CD14-positive monocyte (primary cell): ENCODE data around the gene SCAF8. TPM values are rescaled to one million over a fixed set of nuclear protein-coding genes. Genes with fewer than 3 reads are reported as not detected.
"Not testable (repeated sequence)": the region's sequence is repeated elsewhere in the genome, so short reads cannot be mapped to it uniquely, and the experiment has no call there.

Source experiments
- DNase-seq, 3 donors: peaks; one replicate each; pipeline ENCODE4 v3.0.0-alpha.2; 2011 to 2022
- H2AFZ ChIP-seq: 2 replicates; pipeline ENCODE4 v1.6.0; 2012; ENCODE audit warnings: mild to moderate bottlenecking, low read depth, low read length, inconsistent platforms; ENCODE audit not compliant: insufficient read depth, poor library complexity, severe bottlenecking
- H3K27ac ChIP-seq, 2 donors: 1 replicate in 1 of 2; 2 replicates in 1 of 2; pipeline ENCODE4 v1.5.1; 2012 to 2013; ENCODE audit warnings: low read length in 2 of 2, control low read depth in 1 of 2, inconsistent platforms in 1 of 2, low read depth in 1 of 2, mild to moderate bottlenecking in 1 of 2
- H3K27me3 ChIP-seq, 2 donors: one replicate each; pipeline versions ENCODE4 v1.6.0 to v1.6.1; 2011 to 2013; ENCODE audit warnings: low read length in 2 of 2; ENCODE audit not compliant: control insufficient read depth in 2 of 2, insufficient read depth in 2 of 2
- H3K36me3 ChIP-seq, 2 donors: replicated peaks in 1 of 2; 1 replicate in 1 of 2; 2 replicates in 1 of 2; pipeline versions ENCODE4 v1.5.1 to v1.6.1; 2012 to 2013; ENCODE audit warnings: low read length in 2 of 2, control low read depth in 1 of 2, inconsistent platforms in 1 of 2, mild to moderate bottlenecking in 1 of 2; ENCODE audit not compliant: insufficient read depth in 2 of 2, control insufficient read depth in 1 of 2
- H3K4me1 ChIP-seq, 2 donors: 1 replicate in 1 of 2; 2 replicates in 1 of 2; pipeline versions ENCODE4 v1.5.1 to v1.6.1; 2012 to 2013; ENCODE audit warnings: low read length in 2 of 2, control low read depth in 1 of 2, inconsistent platforms in 1 of 2, mild to moderate bottlenecking in 1 of 2, moderate library complexity in 1 of 2; ENCODE audit not compliant: insufficient read depth in 2 of 2, control insufficient read depth in 1 of 2
- H3K4me2 ChIP-seq: replicated peaks from 2 replicates; pipeline ENCODE3; 2012; ENCODE audit warnings: low read length, moderate library complexity, mild to moderate bottlenecking; ENCODE audit not compliant: poor library complexity, severe bottlenecking; ENCODE audit errors: extremely low read depth
- H3K4me3 ChIP-seq, 3 experiments: fragments of 200-600 bp in 1 of 3; sonication (generic) in 1 of 3; replicated peaks in 1 of 3; 1 replicate in 2 of 3; 2 replicates in 1 of 3; pipeline ENCODE4 v1.5.1; 2011 to 2013; ENCODE audit warnings: low read length in 3 of 3, mild to moderate bottlenecking in 3 of 3, control low read depth in 2 of 3, low read depth in 2 of 3, inconsistent platforms in 1 of 3, moderate library complexity in 1 of 3
- H3K79me2 ChIP-seq: 2 replicates; pipeline ENCODE4 v1.6.0; 2012; ENCODE audit warnings: mild to moderate bottlenecking, control low read depth, inconsistent platforms, low read length, moderate library complexity; ENCODE audit not compliant: insufficient read depth
- H3K9ac ChIP-seq: 2 replicates; pipeline ENCODE4 v1.6.0; 2017; ENCODE audit warnings: low read length, mild to moderate bottlenecking; ENCODE audit not compliant: insufficient read depth, poor library complexity, severe bottlenecking
- H3K9me3 ChIP-seq, 2 donors: replicated peaks in 1 of 2; 1 replicate in 1 of 2; 2 replicates in 1 of 2; pipeline versions ENCODE4 v1.5.1 to v1.6.1; 2012 to 2013; ENCODE audit warnings: low read length in 2 of 2, control low read depth in 1 of 2; ENCODE audit not compliant: control insufficient read depth in 1 of 2, insufficient read depth in 1 of 2
- H4K20me1 ChIP-seq: 2 replicates; pipeline ENCODE4 v1.6.0; 2012; ENCODE audit warnings: mild to moderate bottlenecking, low read length, control low read depth, moderate library complexity; ENCODE audit not compliant: insufficient read depth
- H3K27ac Mint-ChIP-seq, 7 donors: one replicate each; pipeline ENCODE4 v1.8.0; 2020; ENCODE audit warnings: mild to moderate bottlenecking in 7 of 7, mixed read lengths in 7 of 7, moderate library complexity in 6 of 7, inconsistent platforms in 2 of 7
- H3K27me3 Mint-ChIP-seq, 3 donors: one replicate each; pipeline ENCODE4 v1.8.0; 2021 to 2022; ENCODE audit warnings: low read depth in 3 of 3, mild to moderate bottlenecking in 3 of 3, mixed read lengths in 3 of 3, moderate library complexity in 3 of 3, inconsistent platforms in 1 of 3
- H3K36me3 Mint-ChIP-seq, 2 donors: one replicate each; pipeline ENCODE4 v1.8.0; 2020; ENCODE audit warnings: mixed read lengths in 2 of 2, inconsistent platforms in 1 of 2, mild to moderate bottlenecking in 1 of 2
- H3K4me1 Mint-ChIP-seq: one replicate; pipeline ENCODE4 v1.8.0; 2020; ENCODE audit warnings: mild to moderate bottlenecking, mixed read lengths
- H3K4me3 Mint-ChIP-seq, 2 donors: one replicate each; pipeline ENCODE4 v1.8.0; 2020; ENCODE audit warnings: mild to moderate bottlenecking in 2 of 2, mixed read lengths in 2 of 2, moderate library complexity in 1 of 2
- H3K9me3 Mint-ChIP-seq, 7 donors: one replicate each; pipeline ENCODE4 v1.8.0; 2020 to 2022; ENCODE audit warnings: mixed read lengths in 7 of 7, mild to moderate bottlenecking in 6 of 7, moderate library complexity in 6 of 7, inconsistent platforms in 2 of 7
- CTCF ChIP-seq: fragments of 200-600 bp; IDR thresholded peaks from one replicate; pipeline ENCODE4 v1.8.0; 2022; ENCODE audit warnings: antibody characterized with exemption, mild to moderate bottlenecking
- whole genome bisulfite sequencing: methylation state at CpG from one replicate; pipeline ENCODE4 v1.1.5; 2013; ENCODE audit warnings: missing lambda C conversion rate; ENCODE audit not compliant: insufficient coverage; 5-methylcytosine and 5-hydroxymethylcytosine counted together
- intact Hi-C, 2 donors: fragments of 100-400 bp; cut with micrococcal nuclease; formaldehyde crosslinking; loops; one replicate each; pipeline versions ENCODE4 v1.15.0 to v1.15.1; 2023
- polyA plus RNA-seq, 3 donors: library from polyadenylated mRNA; depleted of rRNA in 1 of 3; unstranded in 2 of 3; stranded (reverse) in 1 of 3; fragments of 300-500 nt in 2 of 3; fragments of >200 nt in 1 of 3; fragmentation: Illumina TruSeq in 2 of 3; gene quantifications; 1 replicate in 2 of 3; 2 replicates in 1 of 3; pipeline ENCODE4 v1.2.3, GENCODE V29; 2012 to 2021

The SCAF8 gene
- polyA plus RNA-seq, 3 donors = 2.8 to 18.5 (median 4.2) TPM

- H3K27ac Mint-ChIP-seq = peak overlapping the region in 2 of 7 donors; percentile 6 to 26
- peaks cover 100% of the 10 kb centered on the region for H3K79me2 ChIP-seq
- H2AFZ ChIP-seq = no peak overlapping the region
- peaks cover 100% of the 10 kb centered on the region for H4K20me1 ChIP-seq
- H3K9me3 ChIP-seq = no peaks in the 10 kb centered on the region
- no peak for DNase-seq
- no peaks in the 10 kb centered on the region for H3K27me3 ChIP-seq
- peaks cover 0 to 2% (median 0%) of the 10 kb centered on the region in 3 donors for H3K27me3 Mint-ChIP-seq
- intact Hi-C loops = no loop called here
- H3K9me3 Mint-ChIP-seq = peaks cover 0 to 3% (median 0%) of the 10 kb centered on the region in 7 donors
- H3K27ac ChIP-seq = no peak overlapping the region
- H3K36me3 Mint-ChIP-seq = peaks cover 9 to 16% of the 10 kb centered on the region in 2 donors
- 100% methylated on average over 2 of the region's 5 CpGs for WGBS
- no peak overlapping the region for H3K9ac ChIP-seq
- TF ChIP-seq CTCF = no peak
- no peak overlapping the region for H3K4me2 ChIP-seq
- H3K4me1 Mint-ChIP-seq = peaks cover 52% of the 10 kb centered on the region
- H3K4me3 Mint-ChIP-seq = no peak overlapping the region
- no peak overlapping the region for H3K4me3 ChIP-seq
- H3K4me1 ChIP-seq = peaks cover 7 to 33% of the 10 kb centered on the region in 2 donors
- H3K36me3 ChIP-seq = peaks cover 5 to 23% of the 10 kb centered on the region in 2 donors
Measured at GRCh38 chr6:154740658-154741057, 7.4 kb downstream of the SCAF8 start.

- Histone ChIP-seq H4K20me1 (peaks cover 100% of the 10 kb centered on the region), H2AFZ (no peak overlapping the region), H3K4me1 (peaks cover 0 to 17% of the 10 kb centered on the region in 2 donors), H3K27ac (no peak overlapping the region), H3K79me2 (peaks cover 100% of the 10 kb centered on the region), H3K9me3 (no peaks in the 10 kb centered on the region), H3K4me2 (no peak overlapping the region), H3K4me3 (no peak overlapping the region), H3K9ac (no peak overlapping the region), H3K36me3 (peaks cover 5 to 16% of the 10 kb centered on the region in 2 donors), H3K27me3 (no peaks in the 10 kb centered on the region)
- no peak overlapping the region for H3K27ac Mint-ChIP-seq
- intact Hi-C loops = no loop called here
- H3K4me3 Mint-ChIP-seq = no peak overlapping the region
- H3K36me3 Mint-ChIP-seq = peaks cover 6% of the 10 kb centered on the region in 2 donors
- no peaks in the 10 kb centered on the region for H3K27me3 Mint-ChIP-seq
- no peak for DNase-seq
- WGBS = 83% methylated on average over 1 of the region's 4 CpGs
- peaks cover 0 to 3% (median 0%) of the 10 kb centered on the region in 7 donors for H3K9me3 Mint-ChIP-seq
- H3K4me1 Mint-ChIP-seq = peaks cover 40% of the 10 kb centered on the region
- TF ChIP-seq CTCF = no peak
Measured at GRCh38 chr6:154742891-154743290, 9.7 kb downstream of the SCAF8 start.

GRCh38 chr6:154744029-154744745 lies 11.0 kb downstream of the SCAF8 start:
- H3K27me3 ChIP-seq, H3K9ac ChIP-seq, H3K27ac ChIP-seq, H3K4me3 ChIP-seq, H3K27me3 Mint-ChIP-seq, intact Hi-C loops, H3K9me3 ChIP-seq, H3K9me3 Mint-ChIP-seq, H3K4me3 Mint-ChIP-seq, H3K36me3 Mint-ChIP-seq, DNase-seq, H2AFZ ChIP-seq, H3K4me2 ChIP-seq: not testable (repeated sequence)
- H3K4me1 Mint-ChIP-seq = peaks cover 32% of the 10 kb centered on the region
- H3K36me3 ChIP-seq = peaks cover 5 to 16% of the 10 kb centered on the region in 2 donors
- peaks cover 100% of the 10 kb centered on the region for H3K79me2 ChIP-seq
- peak overlapping the region in 4 of 7 donors; percentile 32 to 66 (median 55) for H3K27ac Mint-ChIP-seq
- peaks cover 0 to 12% of the 10 kb centered on the region in 2 donors for H3K4me1 ChIP-seq
- peaks cover 100% of the 10 kb centered on the region for H4K20me1 ChIP-seq
- WGBS = 71% methylated on average over 4 of the region's 7 CpGs
